Caco-2 (cell line): ENCODE results near the gene FBXW8. TPM values are rescaled to one million over a fixed set of nuclear protein-coding genes. Genes with fewer than 3 reads are reported as not detected.

Experiments
- BruUV-seq: library from RNA; stranded (reverse); fragments of 400-500 nt; replicated peaks from 2 replicates; lab custom pipeline; 2021; lab: Mats Ljungman, UMichigan
- CTCF ChIA-PET: fragments of 300-600 bp; sonication (Branson Sonifier 250); formaldehyde crosslinking; loops from one replicate; lab custom pipeline; 2022; ENCODE audit warnings: antibody characterized with exemption; lab: Charles Lee
- POLR2A ChIA-PET: fragments of 300-600 bp; sonication (Branson Sonifier 250); formaldehyde crosslinking; loops from one replicate; lab custom pipeline; 2022; ENCODE audit warnings: antibody characterized with exemption; lab: Charles Lee
- DNase-seq, 2 experiments: peaks; one replicate each; pipeline versions ENCODE4 v3.0.0 to v3.0.0-alpha.2; 2020 to 2022
- H3K27me3 ChIP-seq: replicated peaks from 2 replicates; pipeline ENCODE4 v1.6.0; 2011; ENCODE audit warnings: low read length; ENCODE audit not compliant: control insufficient read depth, insufficient read depth
- H3K36me3 ChIP-seq: 2 replicates; pipeline ENCODE4 v1.5.1; 2011; ENCODE audit warnings: low read length; ENCODE audit not compliant: control insufficient read depth, insufficient read depth
- H3K4me1 ChIP-seq: fragments of 250-450 bp; sonication (Bioruptor Pico); 2 replicates; pipeline ENCODE4 v1.5.1; 2020; ENCODE audit warnings: mild to moderate bottlenecking
- H3K4me3 ChIP-seq: 2 replicates; pipeline ENCODE4 v1.5.1; 2011; ENCODE audit warnings: low read depth, mild to moderate bottlenecking, control low read depth, low read length
- H3K9me3 ChIP-seq: fragments of 250-450 bp; sonication (Bioruptor Pico); 2 replicates; pipeline ENCODE4 v1.5.1; 2020; ENCODE audit warnings: mild to moderate bottlenecking, moderate library complexity
- H3K27ac Mint-ChIP-seq: one replicate; pipeline ENCODE4 v1.8.0; 2022; ENCODE audit warnings: mixed read lengths; ENCODE audit not compliant: unreplicated experiment
- H3K27me3 Mint-ChIP-seq: one replicate; pipeline ENCODE4 v1.8.0; 2022; ENCODE audit warnings: mixed read lengths; ENCODE audit not compliant: insufficient read depth, unreplicated experiment
- H3K36me3 Mint-ChIP-seq: one replicate; pipeline ENCODE4 v1.8.0; 2022; ENCODE audit warnings: mild to moderate bottlenecking, mixed read lengths; ENCODE audit not compliant: insufficient read depth, unreplicated experiment
- H3K4me1 Mint-ChIP-seq: one replicate; pipeline ENCODE4 v1.8.0; 2022; ENCODE audit warnings: low read depth, mixed read lengths; ENCODE audit not compliant: unreplicated experiment
- H3K4me3 Mint-ChIP-seq: one replicate; pipeline ENCODE4 v1.8.0; 2022; ENCODE audit warnings: mild to moderate bottlenecking, moderate library complexity, mixed read lengths; ENCODE audit not compliant: unreplicated experiment
- H3K9me3 Mint-ChIP-seq: one replicate; pipeline ENCODE4 v1.8.0; 2022; ENCODE audit warnings: mixed read lengths; ENCODE audit not compliant: unreplicated experiment
- CTCF ChIP-seq, 2 experiments: fragments of 200-600 bp in 1 of 2; IDR thresholded peaks; 1 replicate in 1 of 2; 2 replicates in 1 of 2; pipeline versions ENCODE4 v1.5.1 to v1.8.0; 2011 to 2022; ENCODE audit warnings: antibody characterized with exemption in 1 of 2, control low read depth in 1 of 2, inconsistent platforms in 1 of 2, low read depth in 1 of 2, low read length in 1 of 2, mild to moderate bottlenecking in 1 of 2, moderate library complexity in 1 of 2; ENCODE audit not compliant: insufficient read depth in 1 of 2, severe bottlenecking in 1 of 2, unreplicated experiment in 1 of 2
- intact Hi-C: fragments of 100-400 bp; cut with micrococcal nuclease; formaldehyde crosslinking; loops from one replicate; pipeline ENCODE4 v1.10.0; 2022; ENCODE audit not compliant: unreplicated experiment
- total RNA-seq: library from RNA; stranded (reverse); gene quantifications from 2 replicates; pipeline ENCODE4 v1.2.3, GENCODE V29; 2022

FBXW8 gene
- total RNA-seq, 1 experiment from 2014 or later: 12.2 TPM

- ChIA-PET POLR2A (no interaction called here), CTCF (no interaction called here)
- H3K4me1 Mint-ChIP-seq: no peaks in the 10 kb centered on the region
- H3K27me3 Mint-ChIP-seq: no peaks in the 10 kb centered on the region
- no TSS peak for BruUV-seq
- Histone ChIP-seq H3K9me3 (no peaks in the 10 kb centered on the region), H3K36me3 (no peaks in the 10 kb centered on the region), H3K4me3 (no peak overlapping the region), H3K27me3 (no peaks in the 10 kb centered on the region), H3K4me1 (peaks cover 7% of the 10 kb centered on the region; the same call in 1 of the 2 replicates)
- peaks cover 20% of the 10 kb centered on the region for H3K36me3 Mint-ChIP-seq
- H3K9me3 Mint-ChIP-seq: no peaks in the 10 kb centered on the region
- no peak overlapping the region for H3K4me3 Mint-ChIP-seq
- no peak overlapping the region for H3K27ac Mint-ChIP-seq
- TF ChIP-seq CTCF (IDR thresholded peaks at IDR 0.05; ENCODE audit: insufficient read depth in 1 of 2, low read depth in 1 of 2, low read length in 1 of 2, severe bottlenecking in 1 of 2, unreplicated experiment in 1 of 2): no peak
- intact Hi-C loops: no loop called here
- DNase-seq: no peak
Measured at GRCh38 chr12:116926283-116927243, 15.8 kb downstream of the FBXW8 start.

- CTCF ChIA-PET: no interaction called here
Measured at GRCh38 chr12:116927244-116927940, 16.6 kb downstream of the FBXW8 start.

More at GRCh38 chr12:116927244-116927940, 16.6 kb downstream of the FBXW8 start:
- POLR2A ChIA-PET: no interaction called here
- H3K27ac Mint-ChIP-seq: no peak overlapping the region
- no peaks in the 10 kb centered on the region for H3K36me3 ChIP-seq
- H3K4me1 Mint-ChIP-seq: no peaks in the 10 kb centered on the region
- no peak for DNase-seq
- no TSS peak for BruUV-seq
- no peaks in the 10 kb centered on the region for H3K9me3 Mint-ChIP-seq
- H3K4me3 Mint-ChIP-seq: no peak overlapping the region
- H3K4me3 ChIP-seq: no peak overlapping the region
- H3K27me3 Mint-ChIP-seq: no peaks in the 10 kb centered on the region
- intact Hi-C loops: no loop called here
- H3K36me3 Mint-ChIP-seq: peaks cover 21% of the 10 kb centered on the region
- H3K27me3 ChIP-seq: no peaks in the 10 kb centered on the region
- H3K9me3 ChIP-seq: no peaks in the 10 kb centered on the region
- TF ChIP-seq CTCF (IDR thresholded peaks at IDR 0.05; ENCODE audit: insufficient read depth in 1 of 2, low read depth in 1 of 2, low read length in 1 of 2, severe bottlenecking in 1 of 2, unreplicated experiment in 1 of 2): no peak
- peaks cover 7% of the 10 kb centered on the region; the same call in 1 of the 2 replicates for H3K4me1 ChIP-seq
